Stimulated activated CD4-positive, alpha-beta T cell treated with anti-CD3 and anti-CD28 coated beads, TNF-alpha, amount 100 ng/mL, for 24 hours (primary cell): ENCODE results near the gene F12.

Source experiments
- DNase-seq, 3 experiments: peaks; one replicate each; pipeline ENCODE4 v3.0.0-alpha.2; 2020; ENCODE audit warnings: low read depth in 3 of 3

The F12 gene

DNA sequence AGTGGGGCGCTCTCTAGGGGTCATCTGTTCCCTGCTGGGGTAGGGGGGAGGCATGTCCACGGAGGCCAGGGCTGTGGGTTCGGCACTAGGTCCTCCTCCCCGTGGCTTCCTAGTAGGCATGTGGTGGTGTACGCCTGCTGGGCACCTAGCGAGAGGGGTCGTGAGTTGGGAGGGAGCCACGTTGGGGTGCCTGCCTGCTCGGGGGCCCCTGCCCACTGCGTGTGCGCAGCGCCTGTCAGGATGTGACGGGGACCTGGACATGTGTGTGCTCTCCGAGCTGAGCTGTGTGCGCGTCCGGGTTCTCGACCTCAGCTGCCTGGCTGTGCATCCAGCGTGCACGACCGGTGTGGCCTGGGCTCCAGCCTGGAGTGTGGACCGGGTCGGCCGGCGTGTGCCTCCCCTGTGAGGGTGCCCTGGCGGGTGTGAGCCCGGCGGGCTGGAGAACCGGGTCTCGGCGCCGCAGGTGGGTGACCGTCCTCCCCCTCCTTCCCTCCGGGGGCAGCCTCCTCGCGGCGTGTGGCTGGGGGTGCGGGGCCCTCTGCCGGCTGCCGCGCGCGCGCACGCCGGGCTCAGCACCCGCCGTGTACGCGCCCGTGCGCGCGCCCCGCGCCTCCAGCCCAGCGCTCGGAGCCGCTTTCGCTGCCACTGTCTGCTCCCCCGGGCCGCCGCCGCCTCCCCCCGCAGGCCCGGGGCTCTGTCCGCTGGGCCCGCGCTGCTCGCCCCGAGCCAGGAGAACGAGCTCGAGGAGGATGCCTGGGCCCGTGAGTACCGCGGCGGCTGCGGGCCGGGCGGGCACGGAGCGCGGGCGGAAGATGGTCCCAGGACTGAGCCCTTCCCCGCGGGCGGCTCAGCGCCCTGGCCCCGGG lies 37.1 kb upstream of the F12 start, which contains the start of gene PRR7:
Gene PRR7, plus strand, starts transcription at position 615 of the 866 bp plus-strand sequence. CDS start 8,254 bp downstream, outside the sequence.
- DNase-seq: peak in 2 of 3 experiments; percentile 58 to 72

DNA sequence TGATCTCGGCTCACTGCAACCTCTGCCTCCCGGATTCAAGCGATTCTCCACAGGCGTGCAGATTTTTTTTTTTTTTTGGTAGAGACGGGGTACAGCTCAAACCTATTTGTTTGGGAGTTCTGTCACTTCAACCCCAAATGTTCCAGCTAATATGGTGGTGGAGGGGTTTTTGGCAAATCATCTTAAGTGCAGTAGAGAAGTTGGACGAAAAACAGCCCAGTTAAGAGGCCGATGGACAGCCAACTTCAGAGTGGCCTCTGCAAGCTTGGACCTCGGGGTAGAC lies 36.5 kb upstream of the F12 start:
- DNase-seq: no peak

DNA sequence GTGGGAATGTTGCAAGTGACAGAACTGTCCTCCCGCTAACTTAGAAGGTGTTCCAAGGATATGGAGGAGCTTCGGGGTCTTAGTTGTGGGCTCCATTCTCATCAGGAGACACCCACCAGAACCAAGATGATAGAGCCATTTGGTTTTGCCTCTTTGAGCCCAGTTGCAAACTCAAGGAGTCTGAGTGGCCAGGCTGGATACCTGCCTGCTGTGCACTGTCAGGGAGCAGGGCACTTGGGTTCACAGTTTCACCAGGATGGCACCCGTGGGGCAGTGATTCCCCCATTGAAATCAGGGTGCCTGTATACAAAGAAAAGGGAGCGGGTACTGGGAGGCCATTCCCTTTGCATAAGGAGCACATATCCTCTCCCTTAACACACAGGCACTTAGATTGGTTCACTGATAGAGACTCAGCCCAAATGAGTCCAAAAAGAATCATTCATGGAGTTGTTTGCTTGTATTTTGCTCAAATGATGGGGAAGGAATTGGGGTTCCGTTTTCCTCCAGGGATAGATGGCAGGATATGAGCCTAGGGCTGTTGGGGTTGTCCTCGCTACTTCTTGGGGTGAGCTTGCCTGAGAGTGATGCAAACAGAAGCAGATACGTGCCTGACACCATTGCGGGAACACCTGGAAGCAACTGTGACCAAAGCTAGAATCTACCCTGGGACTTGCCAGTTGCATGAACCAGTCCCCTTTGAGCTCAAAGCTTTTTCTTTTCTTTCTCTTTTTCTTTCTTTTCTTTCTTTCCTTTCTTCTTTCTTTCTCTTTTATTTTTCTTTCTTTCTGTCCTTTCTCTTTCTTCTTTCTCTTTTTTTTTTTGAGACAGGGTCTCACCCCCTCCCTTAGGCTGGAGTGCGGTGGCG lies 35.9 kb upstream of the F12 start:
- no peak for DNase-seq

DNA sequence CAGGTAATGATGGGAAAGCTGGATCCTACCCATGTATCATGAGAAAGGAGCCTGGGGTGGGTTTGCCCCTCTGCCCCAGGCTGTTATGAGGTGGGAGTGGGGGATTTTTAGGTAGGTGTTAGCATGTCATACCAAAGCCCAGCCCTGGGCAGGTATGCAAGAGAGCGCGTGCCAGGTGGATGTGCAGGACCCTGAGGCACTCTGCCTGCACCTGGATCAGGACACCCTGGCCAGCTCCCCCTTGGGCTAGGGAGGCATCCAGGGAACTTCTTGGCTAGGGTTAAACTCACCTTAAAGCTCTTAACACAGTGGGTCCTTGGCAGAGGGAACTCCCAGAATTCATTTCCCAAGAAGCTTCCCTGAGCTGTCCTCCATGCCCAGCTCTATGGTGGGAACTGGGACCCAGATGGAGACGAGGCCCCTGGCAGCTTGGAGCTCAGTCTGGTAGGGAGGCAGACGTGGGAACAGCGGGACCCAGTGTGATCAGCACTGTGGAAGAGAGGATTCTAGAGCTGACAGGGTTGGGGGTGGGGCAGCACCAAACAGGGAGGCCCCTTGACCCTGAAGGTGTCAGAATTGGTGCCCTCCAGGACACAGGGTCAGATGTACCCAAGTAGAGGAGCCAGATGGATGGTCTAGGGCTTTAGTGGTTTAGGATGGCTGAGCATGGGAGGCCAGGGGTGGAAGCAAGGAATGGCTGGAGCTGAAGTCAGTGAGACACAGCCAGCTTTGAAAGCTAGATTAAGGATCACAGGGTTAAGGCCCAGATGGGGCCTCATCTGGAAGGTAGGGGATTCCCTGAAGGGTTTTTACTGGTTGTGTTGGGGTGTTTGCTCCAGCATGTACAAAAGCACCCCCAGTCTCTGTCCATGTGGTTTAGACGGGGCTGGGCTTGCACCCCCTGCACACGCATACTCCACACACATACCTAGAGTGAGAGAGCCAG lies 35.0 kb upstream of the F12 start:
- DNase-seq: no peak

DNA sequence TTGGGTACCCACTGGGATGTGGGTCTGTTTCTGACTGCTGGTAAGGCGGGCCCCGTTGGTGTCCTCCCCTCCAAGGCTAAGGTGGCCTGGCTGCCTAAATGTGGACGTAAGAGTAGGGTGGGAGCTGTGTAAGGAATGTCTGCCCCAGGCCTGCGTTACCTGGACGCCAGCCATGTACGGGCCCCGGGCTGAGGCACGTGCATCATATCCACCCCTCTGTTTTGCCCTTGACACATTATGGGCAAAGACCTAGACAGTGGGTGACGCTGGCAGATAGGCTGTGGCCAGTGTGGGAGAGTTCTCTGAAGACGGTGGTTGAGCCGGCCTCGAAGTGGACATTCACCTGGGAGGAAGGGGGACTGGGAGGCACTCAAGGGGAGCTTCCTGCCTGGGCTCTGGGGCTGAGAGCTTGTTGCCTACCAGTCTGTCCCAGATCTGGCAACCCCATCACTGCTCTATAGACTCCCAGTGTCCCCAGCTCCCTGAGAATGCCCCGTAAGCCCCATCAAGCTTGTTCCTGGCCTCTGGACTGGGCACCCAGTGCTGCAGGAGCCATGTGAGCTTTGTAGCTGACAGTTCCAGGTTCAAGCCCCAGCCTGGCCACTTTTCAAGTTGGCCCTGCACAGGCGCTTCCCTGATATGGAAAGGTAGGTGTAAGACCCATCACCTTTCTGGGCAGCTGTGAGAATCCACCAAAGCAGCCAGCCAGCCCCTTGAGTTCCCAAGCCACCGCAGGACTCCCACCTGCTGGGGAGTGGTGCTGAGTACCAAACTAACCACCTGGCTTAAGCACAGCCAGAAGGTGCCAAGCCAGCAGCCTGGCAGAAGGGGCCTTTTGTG lies 34.0 kb upstream of the F12 start:
- no peak for DNase-seq

DNA sequence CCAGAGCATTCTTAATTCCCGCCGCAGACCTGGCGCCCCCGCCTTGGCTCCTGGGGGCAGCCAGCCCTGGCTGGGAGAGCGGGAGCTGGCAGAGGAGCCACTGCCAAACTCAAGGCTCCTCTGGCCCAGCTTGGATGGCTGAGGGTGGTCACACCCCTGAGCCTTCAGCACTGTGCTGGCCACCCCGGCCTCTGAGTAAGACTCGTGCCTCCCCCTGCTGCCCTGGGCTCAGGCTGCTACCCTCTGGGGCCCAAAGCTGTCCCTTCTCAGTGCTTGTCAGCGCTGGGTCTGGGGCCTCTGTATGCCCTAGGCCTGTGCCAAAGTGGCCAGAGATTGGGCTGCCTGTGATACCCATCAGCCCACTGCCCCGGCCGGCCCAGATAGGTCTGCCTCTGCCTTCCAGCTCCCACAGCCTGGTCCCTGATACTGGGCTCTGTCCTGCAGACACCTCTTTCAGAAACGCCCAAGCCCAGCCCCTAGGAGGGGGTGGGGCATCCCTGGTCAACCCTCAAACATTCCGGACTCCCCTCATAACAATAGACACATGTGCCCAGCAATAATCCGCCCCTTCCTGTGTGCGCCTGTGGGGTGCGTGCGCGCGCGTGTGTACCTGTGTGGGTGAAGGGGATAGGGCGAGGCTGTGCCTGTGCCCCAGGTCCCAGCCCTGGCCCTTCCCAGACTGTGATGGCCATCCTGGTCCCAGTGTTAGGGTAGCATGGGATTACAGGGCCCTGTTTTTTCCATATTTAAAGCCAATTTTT lies 32.9 kb upstream of the F12 start:
- no peak for DNase-seq

DNA sequence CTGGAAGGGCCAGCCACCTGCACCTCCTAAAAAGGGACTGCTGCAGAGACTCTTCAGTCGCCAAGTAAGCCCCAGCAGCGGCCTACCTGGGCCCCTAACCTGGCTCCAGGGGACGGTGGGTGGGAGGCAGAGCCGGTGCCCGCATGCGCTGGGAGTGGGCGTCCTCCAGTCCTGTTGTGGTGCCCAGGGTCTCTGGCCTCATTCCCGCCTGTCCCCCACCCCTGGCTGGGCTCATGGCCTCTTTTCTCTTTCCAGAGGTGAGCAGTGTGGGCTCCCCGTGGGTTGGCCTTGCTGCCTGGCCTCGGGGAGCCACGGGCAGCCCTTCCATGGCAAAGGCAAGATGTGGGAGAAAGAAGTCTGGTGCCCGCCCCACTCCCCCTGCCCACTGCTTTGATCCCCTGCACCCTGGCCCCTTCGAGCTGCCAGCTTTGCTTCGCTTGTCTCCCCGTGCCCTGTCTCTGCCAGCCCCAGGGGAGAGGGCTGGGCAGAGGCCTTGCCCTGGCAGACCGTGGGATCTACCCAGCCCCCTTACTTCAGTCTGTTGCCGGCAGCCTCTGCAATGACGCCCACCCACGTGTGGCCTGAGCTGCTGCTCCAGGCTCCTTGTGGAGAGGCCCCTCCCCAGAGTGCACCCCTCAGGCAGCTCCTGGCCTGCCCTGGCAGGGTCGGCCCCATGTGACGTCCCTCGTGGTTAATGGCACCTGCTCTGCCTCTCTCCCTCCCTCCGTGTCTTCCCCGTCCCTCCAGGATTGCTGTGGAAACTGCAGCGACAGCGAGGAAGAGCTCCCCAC lies 31.8 kb upstream of the F12 start:
- DNase-seq: no peak

DNA sequence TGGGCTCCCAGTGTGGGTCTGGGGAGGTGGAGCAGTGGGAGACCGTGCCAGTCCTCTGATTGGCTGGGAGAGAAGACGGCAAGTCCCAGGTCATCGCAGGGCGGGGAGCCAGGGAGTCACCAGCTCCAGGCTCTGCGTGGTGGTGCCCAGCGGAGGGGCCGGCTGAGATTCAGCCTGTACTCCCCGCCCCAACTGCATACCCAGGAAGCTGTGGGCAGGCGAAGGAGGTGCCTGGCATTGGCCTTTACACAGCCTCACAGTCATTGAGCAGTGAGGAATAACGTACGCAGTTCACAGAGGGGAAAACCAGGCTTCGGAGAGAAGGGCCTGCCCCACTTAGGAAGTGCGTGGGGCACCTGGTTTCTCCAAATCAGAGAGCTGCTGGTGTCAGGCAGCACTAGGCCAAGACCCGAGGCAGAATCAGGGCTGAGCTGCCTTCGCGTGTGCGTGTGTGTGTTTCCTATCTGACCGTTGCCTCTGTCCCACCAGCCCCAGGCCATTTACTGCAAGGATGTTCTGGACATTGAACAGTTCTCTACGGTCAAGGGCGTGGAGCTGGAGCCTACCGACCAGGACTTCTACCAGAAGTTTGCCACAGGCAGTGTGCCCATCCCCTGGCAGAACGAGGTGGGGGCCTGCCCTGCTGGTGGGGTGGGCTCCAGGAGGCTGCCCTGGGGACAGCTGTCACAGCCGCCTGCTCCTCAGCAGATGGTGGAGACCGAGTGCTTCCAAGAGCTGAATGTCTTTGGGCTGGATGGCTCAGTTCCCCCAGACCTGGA lies 31.0 kb upstream of the F12 start:
- no peak for DNase-seq

DNA sequence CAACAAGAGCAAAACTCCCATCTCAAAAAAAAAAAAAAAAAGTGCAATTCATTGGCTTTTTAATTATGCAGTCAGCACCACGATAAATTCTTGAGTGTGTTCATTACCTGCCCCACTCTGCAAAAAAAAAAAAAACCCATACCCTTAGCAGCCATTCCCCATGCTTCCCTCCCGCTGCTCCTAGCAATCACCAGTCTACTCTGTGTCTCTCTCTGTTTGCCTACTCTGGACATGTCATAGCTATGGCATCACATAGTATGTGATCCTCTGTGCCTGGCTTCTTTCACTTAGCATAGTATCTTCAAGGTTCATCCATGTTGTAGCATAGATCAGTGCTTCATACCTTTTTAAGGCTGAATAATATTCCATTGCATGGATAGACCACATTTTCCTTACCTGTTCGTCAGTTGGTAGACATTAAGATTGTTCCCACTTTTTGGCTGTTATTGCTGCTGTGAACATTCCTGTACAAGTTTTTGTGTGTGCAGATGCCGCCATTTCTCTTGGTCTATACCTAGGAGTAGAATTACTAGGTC lies 30.2 kb upstream of the F12 start:
- no peak for DNase-seq

DNA sequence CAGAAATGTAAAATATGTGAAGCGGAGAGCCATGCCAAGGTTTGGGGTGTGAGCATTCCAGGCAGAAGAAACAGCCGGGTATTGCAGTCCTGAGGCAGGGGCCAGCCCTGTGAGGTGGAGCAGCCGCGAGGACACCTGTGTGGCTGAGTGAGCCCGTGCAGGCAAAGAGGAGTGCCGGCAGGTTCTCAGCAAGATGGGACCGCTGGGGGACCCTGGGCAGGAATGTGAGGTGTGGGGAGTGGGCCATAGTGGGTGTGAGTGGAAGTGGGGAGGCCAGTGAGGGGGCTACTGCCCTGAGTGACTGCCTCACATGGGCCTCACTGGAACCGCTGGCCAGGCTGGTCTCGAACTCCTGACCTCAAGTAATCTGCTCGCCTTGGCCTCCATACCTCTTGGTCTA lies 29.1 kb upstream of the F12 start:
- no peak for DNase-seq

DNA sequence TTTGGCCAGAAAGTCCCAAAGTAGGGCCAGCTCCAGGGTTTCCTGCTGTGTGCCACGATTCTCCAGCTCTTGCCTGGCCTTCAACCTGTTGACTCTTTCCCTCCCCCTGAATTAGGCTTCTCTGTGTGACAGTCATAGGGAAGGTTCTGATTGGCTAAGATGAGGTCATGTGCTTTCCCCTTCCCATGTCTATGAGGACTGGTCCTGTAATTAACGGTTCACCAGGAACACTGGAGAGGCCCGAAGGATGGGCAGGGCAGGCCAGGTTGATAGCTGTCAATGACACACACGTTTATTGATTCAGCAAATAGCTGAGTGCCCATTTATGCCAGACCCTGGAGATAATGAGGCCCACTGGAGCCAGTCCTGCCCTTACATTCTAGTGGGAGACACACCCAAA lies 28.3 kb upstream of the F12 start:
- DNase-seq: no peak

DNA sequence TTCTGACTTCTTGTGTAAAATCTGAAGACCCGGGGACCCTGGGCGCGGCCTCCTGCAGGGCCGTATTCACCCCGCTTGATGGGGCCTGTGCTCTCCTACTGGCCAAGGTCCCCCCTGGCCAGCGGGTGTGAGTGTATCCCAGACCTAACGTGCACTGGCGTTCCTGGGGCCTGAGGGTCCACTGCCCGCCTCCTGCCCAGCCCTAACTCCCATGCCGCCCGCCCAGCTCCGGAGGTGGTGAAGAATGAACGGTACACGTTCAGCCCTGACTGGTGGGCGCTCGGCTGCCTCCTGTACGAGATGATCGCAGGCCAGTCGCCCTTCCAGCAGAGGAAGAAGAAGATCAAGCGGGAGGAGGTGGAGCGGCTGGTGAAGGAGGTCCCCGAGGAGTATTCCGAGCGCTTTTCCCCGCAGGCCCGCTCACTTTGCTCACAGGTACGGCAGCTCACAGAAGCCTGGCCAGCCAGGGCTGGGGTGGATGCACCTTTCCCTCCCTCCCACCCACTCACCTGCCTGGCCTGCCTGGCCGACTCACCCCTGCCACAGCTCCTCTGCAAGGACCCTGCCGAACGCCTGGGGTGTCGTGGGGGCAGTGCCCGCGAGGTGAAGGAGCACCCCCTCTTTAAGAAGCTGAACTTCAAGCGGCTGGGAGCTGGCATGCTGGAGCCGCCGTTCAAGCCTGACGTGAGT lies 26.6 kb upstream of the F12 start:
- DNase-seq: no peak

DNA sequence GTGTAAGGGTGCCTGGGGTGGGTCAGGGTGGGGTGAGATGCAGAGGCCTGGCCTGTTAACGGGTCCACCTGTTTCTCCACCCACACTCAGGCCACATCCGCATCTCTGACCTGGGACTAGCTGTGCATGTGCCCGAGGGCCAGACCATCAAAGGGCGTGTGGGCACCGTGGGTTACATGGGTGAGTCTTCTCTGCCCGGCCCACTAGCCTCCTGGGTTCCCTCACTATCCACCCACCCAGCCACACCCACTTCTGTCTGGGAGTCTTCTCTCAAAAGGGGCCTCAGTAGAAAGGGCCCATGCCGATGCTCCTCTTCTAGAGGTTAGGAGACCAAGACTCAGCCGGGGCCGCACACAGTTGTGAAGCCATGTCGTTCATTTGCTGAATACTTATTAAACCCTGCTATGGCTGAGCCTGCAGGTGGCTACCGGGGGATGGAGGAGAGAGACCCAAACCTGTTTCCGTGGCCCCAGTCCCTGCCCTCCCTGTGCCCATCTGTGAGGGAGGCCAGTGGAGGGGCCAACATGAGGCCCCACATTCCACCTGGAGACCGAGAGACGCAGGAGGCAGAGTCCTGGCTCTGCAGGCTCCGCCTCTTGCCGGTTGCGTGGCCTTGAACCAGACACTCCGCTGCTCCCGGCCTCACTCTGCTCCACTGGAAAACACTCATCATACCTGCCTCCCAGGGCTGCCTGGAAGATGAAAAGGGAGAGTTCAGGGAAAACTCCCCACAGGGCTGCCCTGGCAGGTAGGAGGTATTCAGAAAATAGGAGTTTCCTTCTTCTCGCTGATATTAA lies 25.8 kb upstream of the F12 start:
- DNase-seq: no peak

DNA sequence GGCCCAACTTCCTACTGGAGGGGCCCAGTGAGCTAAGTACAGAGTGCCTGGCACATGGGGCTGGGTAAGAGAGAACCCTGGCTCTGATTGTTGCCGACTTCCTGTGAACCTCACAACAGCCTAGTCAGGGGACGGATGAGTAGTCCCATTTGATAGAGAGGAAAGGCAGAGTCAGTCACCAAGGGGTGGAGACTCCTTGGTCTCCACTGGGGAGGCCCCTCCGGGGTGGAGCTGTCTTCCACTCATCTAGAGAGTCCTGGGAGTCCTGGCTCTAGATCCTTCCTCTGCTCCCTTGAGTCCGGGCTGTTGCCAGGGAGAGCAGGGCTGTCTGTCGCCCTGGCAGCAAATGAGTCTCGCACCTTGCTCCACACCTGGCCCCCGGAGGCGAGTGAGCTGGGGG lies 25.1 kb upstream of the F12 start:
- DNase-seq: peak in 1 of 3 experiments; percentile 71

DNA sequence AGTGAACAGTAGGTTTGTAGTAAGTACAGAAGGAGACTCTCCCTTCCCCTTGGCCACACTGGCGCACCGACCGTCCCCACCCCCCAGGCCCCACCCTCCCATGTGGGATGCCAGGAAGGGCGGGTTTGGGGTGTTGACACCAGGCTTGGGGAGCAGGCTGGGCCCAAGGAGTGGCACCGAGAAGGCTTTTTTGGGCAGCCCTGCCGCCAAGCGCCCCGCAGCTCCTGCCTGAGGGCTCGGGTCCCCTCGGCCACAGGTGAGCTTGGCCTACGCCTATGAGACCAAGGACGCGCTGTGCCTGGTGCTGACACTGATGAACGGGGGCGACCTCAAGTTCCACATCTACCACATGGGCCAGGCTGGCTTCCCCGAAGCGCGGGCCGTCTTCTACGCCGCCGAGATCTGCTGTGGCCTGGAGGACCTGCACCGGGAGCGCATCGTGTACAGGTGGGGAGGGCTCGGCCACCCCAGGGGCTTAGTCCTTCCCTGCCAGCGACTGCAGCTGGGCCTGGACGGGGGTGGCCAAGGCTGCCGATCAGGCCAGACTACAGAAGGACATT lies 24.4 kb upstream of the F12 start:
- DNase-seq: no peak

DNA sequence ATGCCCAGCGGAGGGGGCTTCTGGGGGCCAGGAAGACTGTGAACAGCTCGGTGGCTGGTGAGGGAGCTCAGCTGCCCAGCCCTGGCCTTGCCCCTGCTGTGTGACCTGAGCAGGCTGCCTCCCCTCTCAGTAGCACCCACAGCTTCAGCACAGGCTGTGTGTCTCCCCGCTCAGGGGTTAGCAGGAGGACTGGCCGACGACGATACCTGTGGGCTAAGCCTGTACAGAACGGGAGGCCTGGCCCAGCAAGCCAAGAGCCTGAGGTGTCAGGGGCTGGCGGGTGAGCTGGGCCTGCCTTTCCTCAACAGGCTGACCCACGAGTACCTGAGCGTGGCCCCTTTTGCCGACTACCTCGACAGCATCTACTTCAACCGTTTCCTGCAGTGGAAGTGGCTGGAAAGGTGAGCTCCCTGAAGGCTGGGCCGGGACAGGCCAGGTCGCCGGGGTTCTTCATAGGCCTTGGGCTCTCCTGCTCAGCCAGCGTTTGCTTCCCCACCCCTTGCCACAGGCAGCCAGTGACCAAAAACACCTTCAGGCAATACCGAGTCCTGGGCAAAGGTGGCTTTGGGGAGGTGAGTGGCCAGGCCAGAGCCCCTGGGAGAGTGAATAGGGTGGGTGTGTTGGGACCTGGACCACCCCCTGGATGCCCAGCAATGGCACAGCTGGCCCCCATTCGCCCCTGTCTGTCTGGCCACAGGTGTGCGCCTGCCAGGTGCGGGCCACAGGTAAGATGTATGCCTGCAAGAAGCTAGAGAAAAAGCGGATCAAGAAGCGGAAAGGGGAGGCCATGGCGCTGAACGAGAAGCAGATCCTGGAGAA lies 23.7 kb upstream of the F12 start:
- DNase-seq: no peak
